ENCODE measurements around the gene ZBTB2.
A peak's percentile ranks its signal among the peaks of the same experiment; 100 is the strongest.

ZBTB2 gene

DNA sequence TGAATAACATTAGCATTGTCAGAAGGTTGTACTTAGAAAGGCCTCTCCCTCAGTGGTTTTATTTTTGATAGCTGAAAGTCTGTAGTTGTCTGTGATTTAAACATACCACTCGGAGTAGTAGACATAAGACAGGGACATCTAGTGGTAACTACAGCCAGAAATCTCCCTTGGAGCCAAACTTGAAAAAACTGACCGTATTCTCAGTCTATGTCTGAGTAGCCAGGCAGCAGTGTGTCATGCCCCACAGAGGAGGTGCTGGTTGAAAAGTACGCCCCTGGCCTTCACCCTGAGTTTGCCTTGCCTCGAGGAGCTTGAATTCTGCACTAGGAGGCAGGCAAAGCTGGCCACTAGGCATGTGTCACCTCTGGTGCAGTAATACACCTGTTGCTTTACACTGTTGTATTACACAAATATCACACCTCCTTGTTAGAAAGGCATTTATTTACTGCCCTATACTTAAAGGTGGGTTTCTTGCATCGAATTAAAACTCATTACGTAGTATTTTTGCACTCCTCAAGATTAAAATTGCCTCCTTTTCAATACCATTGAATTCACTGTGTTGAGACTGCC is 20.8 kb downstream of the ZBTB2 start:
- TF ChIP-seq, protein P1, sequence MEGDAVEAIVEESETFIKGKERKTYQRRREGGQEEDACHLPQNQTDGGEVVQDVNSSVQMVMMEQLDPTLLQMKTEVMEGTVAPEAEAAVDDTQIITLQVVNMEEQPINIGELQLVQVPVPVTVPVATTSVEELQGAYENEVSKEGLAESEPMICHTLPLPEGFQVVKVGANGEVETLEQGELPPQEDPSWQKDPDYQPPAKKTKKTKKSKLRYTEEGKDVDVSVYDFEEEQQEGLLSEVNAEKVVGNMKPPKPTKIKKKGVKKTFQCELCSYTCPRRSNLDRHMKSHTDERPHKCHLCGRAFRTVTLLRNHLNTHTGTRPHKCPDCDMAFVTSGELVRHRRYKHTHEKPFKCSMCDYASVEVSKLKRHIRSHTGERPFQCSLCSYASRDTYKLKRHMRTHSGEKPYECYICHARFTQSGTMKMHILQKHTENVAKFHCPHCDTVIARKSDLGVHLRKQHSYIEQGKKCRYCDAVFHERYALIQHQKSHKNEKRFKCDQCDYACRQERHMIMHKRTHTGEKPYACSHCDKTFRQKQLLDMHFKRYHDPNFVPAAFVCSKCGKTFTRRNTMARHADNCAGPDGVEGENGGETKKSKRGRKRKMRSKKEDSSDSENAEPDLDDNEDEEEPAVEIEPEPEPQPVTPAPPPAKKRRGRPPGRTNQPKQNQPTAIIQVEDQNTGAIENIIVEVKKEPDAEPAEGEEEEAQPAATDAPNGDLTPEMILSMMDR (IDR thresholded peaks at IDR 0.05; ENCODE audit: low read length), result peak; percentile 9; the same call in 1 of the 2 replicates
- TF ChIP-seq EZH2 (IDR thresholded peaks at IDR 0.05; ENCODE audit: borderline replicate concordance, low read length), result no peak
- Histone ChIP-seq H3K4me2 (ENCODE audit: low read length) (no peak overlapping the region), H3K9me3 (ENCODE audit: low read length) (no peaks in the 10 kb centered on the region), H3K9me2 (ENCODE audit: low read depth, low read length) (no peaks in the 10 kb centered on the region), H3K27ac (ENCODE audit: low read depth, low read length, poor library complexity, severe bottlenecking) (no peak overlapping the region), H3K79me2 (ENCODE audit: insufficient read depth, low read length) (peaks cover 18% of the 10 kb centered on the region), H4K20me1 (ENCODE audit: insufficient read depth, low read length) (no peaks in the 10 kb centered on the region), H3K4me3 (ENCODE audit: low read depth, low read length, poor library complexity, severe bottlenecking) (no peak overlapping the region), H3K9ac (ENCODE audit: low read length) (no peak overlapping the region), H2AFZ (ENCODE audit: low read length) (no peak overlapping the region), H3K4me1 (ENCODE audit: insufficient read depth, low read length, severe bottlenecking) (no peaks in the 10 kb centered on the region), H3K27me3 (ENCODE audit: insufficient read depth, low read length) (no peaks in the 10 kb centered on the region), H3F3A (ENCODE audit: insufficient read depth, low read length) (no peaks in the 10 kb centered on the region), H3K36me3 (ENCODE audit: insufficient read depth, low read length) (peaks cover 57% of the 10 kb centered on the region)

DNA sequence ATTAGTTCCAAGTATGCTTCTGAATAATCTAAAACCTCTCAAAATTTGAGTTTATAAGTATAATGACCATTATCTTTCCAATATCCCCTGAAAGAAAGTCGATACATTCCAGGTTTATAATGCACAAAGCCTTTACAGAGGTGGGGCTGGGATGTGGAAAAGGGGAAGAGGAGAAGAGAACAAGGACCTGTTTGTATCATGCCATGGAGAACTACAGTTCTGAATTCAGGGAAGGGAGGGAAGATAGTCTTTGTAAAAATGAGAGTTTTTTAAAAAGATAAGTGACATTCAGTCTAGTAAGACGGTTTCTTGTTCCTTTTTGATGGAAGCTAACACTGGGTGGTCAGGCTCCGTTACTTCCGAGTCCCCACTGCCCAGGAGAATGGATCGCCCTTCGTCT is 26.1 kb downstream of the ZBTB2 start:
- peaks cover 64% of the 10 kb centered on the region for H3K36me3 ChIP-seq (ENCODE audit: insufficient read depth, low read length)

DNA sequence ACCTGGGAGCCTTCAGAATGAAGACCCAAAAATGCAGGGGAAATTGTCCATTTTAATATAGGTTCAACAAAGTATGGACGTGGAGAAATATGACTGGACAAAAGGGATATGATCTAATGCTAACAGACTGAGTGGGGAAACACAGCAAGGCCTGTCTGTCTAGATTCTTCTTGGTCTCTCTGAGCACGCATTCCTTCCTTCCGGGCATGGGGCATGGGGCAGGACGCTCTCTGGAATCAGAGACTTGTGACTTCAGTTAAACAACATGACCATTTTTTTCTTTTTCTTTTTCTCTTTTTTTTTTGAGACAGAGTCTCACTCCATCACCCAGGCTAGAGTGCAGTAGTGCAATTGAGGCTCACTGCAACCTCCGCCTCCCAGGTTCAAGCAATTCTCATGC is 31.9 kb downstream of the ZBTB2 start:
- Histone ChIP-seq H3K9me3 (ENCODE audit: low read length) (no peaks in the 10 kb centered on the region), H2AFZ (ENCODE audit: low read length) (no peak overlapping the region), H3K4me3 (ENCODE audit: low read depth, low read length, poor library complexity, severe bottlenecking) (no peak overlapping the region), H3K9ac (ENCODE audit: low read length) (no peak overlapping the region), H3K9me2 (ENCODE audit: low read depth, low read length) (no peaks in the 10 kb centered on the region), H3K36me3 (ENCODE audit: insufficient read depth, low read length) (peaks cover 24% of the 10 kb centered on the region), H3K4me2 (ENCODE audit: low read length) (no peak overlapping the region), H4K20me1 (ENCODE audit: insufficient read depth, low read length) (no peaks in the 10 kb centered on the region), H3K79me2 (ENCODE audit: insufficient read depth, low read length) (no peaks in the 10 kb centered on the region), H3K27me3 (ENCODE audit: insufficient read depth, low read length) (no peaks in the 10 kb centered on the region), H3K4me1 (ENCODE audit: insufficient read depth, low read length, severe bottlenecking) (no peaks in the 10 kb centered on the region), H3K27ac (ENCODE audit: low read depth, low read length, poor library complexity, severe bottlenecking) (no peak overlapping the region), H3F3A (ENCODE audit: insufficient read depth, low read length) (no peaks in the 10 kb centered on the region)
- TF ChIP-seq, protein P1 (IDR thresholded peaks at IDR 0.05; ENCODE audit: low read length), result no peak
- TF ChIP-seq EZH2 (IDR thresholded peaks at IDR 0.05; ENCODE audit: borderline replicate concordance, low read length), result no peak

More for the DNA sequence above, 26.1 kb downstream of the ZBTB2 start:
- Histone ChIP-seq H3K4me2 (ENCODE audit: low read length) (no peak overlapping the region), H3K27ac (ENCODE audit: low read depth, low read length, poor library complexity, severe bottlenecking) (no peak overlapping the region), H3K79me2 (ENCODE audit: insufficient read depth, low read length) (no peaks in the 10 kb centered on the region), H3F3A (ENCODE audit: insufficient read depth, low read length) (no peaks in the 10 kb centered on the region), H4K20me1 (ENCODE audit: insufficient read depth, low read length) (no peaks in the 10 kb centered on the region), H3K4me1 (ENCODE audit: insufficient read depth, low read length, severe bottlenecking) (no peaks in the 10 kb centered on the region), H3K4me3 (ENCODE audit: low read depth, low read length, poor library complexity, severe bottlenecking) (no peak overlapping the region), H2AFZ (ENCODE audit: low read length) (no peak overlapping the region), H3K9me2 (ENCODE audit: low read depth, low read length) (no peaks in the 10 kb centered on the region), H3K9ac (ENCODE audit: low read length) (no peak overlapping the region), H3K27me3 (ENCODE audit: insufficient read depth, low read length) (no peaks in the 10 kb centered on the region), H3K9me3 (ENCODE audit: low read length) (no peaks in the 10 kb centered on the region)
- no peak for TF ChIP-seq EZH2 (IDR thresholded peaks at IDR 0.05; ENCODE audit: borderline replicate concordance, low read length)
- TF ChIP-seq, protein P1 (IDR thresholded peaks at IDR 0.05; ENCODE audit: low read length), result no peak

All from OCI-LY1 (cell line).